ENCODE results near the gene PNLIPRP2. TPM values are rescaled to one million over a fixed set of nuclear protein-coding genes. Genes with fewer than 3 reads are reported as not detected.

PNLIPRP2 gene
- total RNA-seq, 1 experiment from 2014 or later, result 0.24 TPM

GRCh38 chr10:116673866-116674265, 53.1 kb downstream of the PNLIPRP2 start:
- Histone ChIP-seq H3K9ac (ENCODE audit: extremely low read depth, insufficient read length, low read length) (no peak overlapping the region), H3K4ac (ENCODE audit: low read depth, low read length) (no peak overlapping the region), H4K20me1 (ENCODE audit: control insufficient read depth, insufficient read depth, insufficient read length) (no peaks in the 10 kb centered on the region), H3K27me3 (ENCODE audit: insufficient read depth, low read length) (no peaks in the 10 kb centered on the region), H4K91ac (ENCODE audit: insufficient read length, low read depth, low read length) (no peak overlapping the region), H4K8ac (replicated peaks; ENCODE audit: insufficient read length, low read depth, low read length) (no peak overlapping the region), H3K23ac (ENCODE audit: insufficient read length, low read depth, low read length) (no peak overlapping the region), H2AK5ac (ENCODE audit: insufficient read length, low read length) (no peak overlapping the region), H3K56ac (ENCODE audit: insufficient read length, low read depth, low read length) (no peak overlapping the region), H2BK5ac (ENCODE audit: insufficient read length, low read length) (no peak overlapping the region), H3K14ac (ENCODE audit: insufficient read depth, low read length) (no peak overlapping the region), H3K23me2 (ENCODE audit: insufficient read length, low read depth, low read length, poor library complexity, severe bottlenecking) (peaks cover 7% of the 10 kb centered on the region), H2AFZ (ENCODE audit: low read length) (no peak overlapping the region), H2BK15ac (ENCODE audit: low read depth, low read length) (no peak overlapping the region), H2BK12ac (ENCODE audit: insufficient read length, low read depth, low read length) (no peak overlapping the region), H2BK20ac (ENCODE audit: low read depth, low read length, poor library complexity, severe bottlenecking) (no peak overlapping the region), H3K4me1 (ENCODE audit: insufficient read depth, low read length) (peaks cover 7% of the 10 kb centered on the region; the same call in 1 of the 2 replicates), H3K9me3 (ENCODE audit: control insufficient read depth, low read depth, low read length) (no peaks in the 10 kb centered on the region), H2BK120ac (ENCODE audit: low read depth, low read length, poor library complexity, severe bottlenecking) (no peak overlapping the region), H4K5ac (ENCODE audit: insufficient read length, low read depth, low read length) (no peak overlapping the region), H3K79me2 (ENCODE audit: insufficient read depth, low read length) (0 out of 2 replicates have a peak, but pooled peaks cover 2% of the 10 kb centered on the region), H3K79me1 (ENCODE audit: insufficient read depth, low read depth, low read length, poor library complexity, severe bottlenecking) (no peaks in the 10 kb centered on the region), H3K4me2 (ENCODE audit: insufficient read depth, insufficient read length, low read length) (no peak overlapping the region), H3K18ac (ENCODE audit: insufficient read length, low read depth, low read length) (no peak overlapping the region), H3T11ph (ENCODE audit: low read length) (no peak overlapping the region), H3K27ac (ENCODE audit: insufficient read length, low read depth, low read length) (no peak overlapping the region)
- no peak overlapping the region for H3K4me3 Mint-ChIP-seq
- peaks cover 0 to 2% (median 0%) of the 10 kb centered on the region in 3 experiments; a peak in 2 of 7 replicates for H3K36me3 Mint-ChIP-seq (ENCODE audit: insufficient read depth in 1 of 3, low read depth in 3 of 3)
- H3K27ac Mint-ChIP-seq, result no peak overlapping the region
- DNase-seq, result no peak
- TF ChIP-seq, protein P1, sequence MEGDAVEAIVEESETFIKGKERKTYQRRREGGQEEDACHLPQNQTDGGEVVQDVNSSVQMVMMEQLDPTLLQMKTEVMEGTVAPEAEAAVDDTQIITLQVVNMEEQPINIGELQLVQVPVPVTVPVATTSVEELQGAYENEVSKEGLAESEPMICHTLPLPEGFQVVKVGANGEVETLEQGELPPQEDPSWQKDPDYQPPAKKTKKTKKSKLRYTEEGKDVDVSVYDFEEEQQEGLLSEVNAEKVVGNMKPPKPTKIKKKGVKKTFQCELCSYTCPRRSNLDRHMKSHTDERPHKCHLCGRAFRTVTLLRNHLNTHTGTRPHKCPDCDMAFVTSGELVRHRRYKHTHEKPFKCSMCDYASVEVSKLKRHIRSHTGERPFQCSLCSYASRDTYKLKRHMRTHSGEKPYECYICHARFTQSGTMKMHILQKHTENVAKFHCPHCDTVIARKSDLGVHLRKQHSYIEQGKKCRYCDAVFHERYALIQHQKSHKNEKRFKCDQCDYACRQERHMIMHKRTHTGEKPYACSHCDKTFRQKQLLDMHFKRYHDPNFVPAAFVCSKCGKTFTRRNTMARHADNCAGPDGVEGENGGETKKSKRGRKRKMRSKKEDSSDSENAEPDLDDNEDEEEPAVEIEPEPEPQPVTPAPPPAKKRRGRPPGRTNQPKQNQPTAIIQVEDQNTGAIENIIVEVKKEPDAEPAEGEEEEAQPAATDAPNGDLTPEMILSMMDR (conservative IDR thresholded peaks at IDR 0.05), result no peak
- WGBS (ENCODE audit: extremely low coverage, insufficient read length, low lambda C conversion rate), result no CpG with 5 or more reads among the region's 2 CpGs
- H3K27me3 Mint-ChIP-seq (ENCODE audit: low read depth), result peaks cover 9% of the 10 kb centered on the region
- peaks cover 29 to 30% of the 10 kb centered on the region in 2 experiments for H3K4me1 Mint-ChIP-seq
- no peaks in the 10 kb centered on the region for H3K9me3 Mint-ChIP-seq
